ENCODE measurements around the gene DDC.

GRCh38 chr7:50480797-50481196 is 84.4 kb downstream of the DDC start:
- TF ChIP-seq CTCF (IDR thresholded peaks at IDR 0.05) (no peak), EZH2 (IDR thresholded peaks at IDR 0.05; ENCODE audit: borderline replicate concordance, insufficient read depth, low read depth, low read length, poor library complexity, severe bottlenecking) (no peak)
